Natural killer cell (primary cell): ENCODE results near the gene GNAT2. TPM values are rescaled to one million over a fixed set of nuclear protein-coding genes. Genes with fewer than 3 reads are reported as not detected.
"Not testable (repeated sequence)": the region's sequence is repeated elsewhere in the genome, so short reads cannot be mapped to it uniquely, and the experiment has no call there.

Source experiments
- ATAC-seq, 3 donors: fragments of 150-1000 bp in 2 of 3; fragments of 200-7000 bp in 1 of 3; cut with Tn5 transposase; 1 replicate in 1 of 3; 2 replicates in 2 of 3; pipeline ENCODE4 v1.10.0; 2021; ENCODE audit warnings: mild to moderate bottlenecking in 2 of 3, moderate library complexity in 2 of 3
- DNase-seq, 2 donors: peaks; one replicate each; pipeline versions ENCODE4 v3.0.0 to v3.0.0-alpha.2; 2013 to 2021; ENCODE audit warnings: mixed read lengths in 1 of 2
- H3K27ac ChIP-seq: one replicate; pipeline ENCODE4 v1.5.1; 2013; ENCODE audit warnings: mild to moderate bottlenecking, low read length
- H3K27me3 ChIP-seq: one replicate; pipeline ENCODE4 v1.6.1; 2013; ENCODE audit warnings: low read length; ENCODE audit not compliant: control insufficient read depth, insufficient read depth
- H3K36me3 ChIP-seq: one replicate; pipeline ENCODE4 v1.6.1; 2013; ENCODE audit warnings: low read length; ENCODE audit not compliant: control insufficient read depth, insufficient read depth
- H3K4me1 ChIP-seq: one replicate; pipeline ENCODE4 v1.6.1; 2013; ENCODE audit warnings: low read length; ENCODE audit not compliant: control insufficient read depth, insufficient read depth
- H3K4me3 ChIP-seq: one replicate; pipeline ENCODE4 v1.5.1; 2013; ENCODE audit warnings: low read length
- H3K9me3 ChIP-seq: one replicate; pipeline ENCODE4 v1.6.1; 2013; ENCODE audit warnings: low read length; ENCODE audit not compliant: control insufficient read depth, insufficient read depth
- H3K27ac Mint-ChIP-seq, 2 donors: one replicate each; pipeline ENCODE4 v1.8.0; 2022; ENCODE audit warnings: mild to moderate bottlenecking in 2 of 2, mixed read lengths in 2 of 2, moderate library complexity in 1 of 2
- H3K27me3 Mint-ChIP-seq, 2 donors: one replicate each; pipeline ENCODE4 v1.8.0; 2022; ENCODE audit warnings: low read depth in 2 of 2, mixed read lengths in 2 of 2
- H3K36me3 Mint-ChIP-seq: one replicate; pipeline ENCODE4 v1.8.0; 2022; ENCODE audit warnings: mixed read lengths
- H3K4me1 Mint-ChIP-seq, 2 donors: one replicate each; pipeline ENCODE4 v1.8.0; 2022; ENCODE audit warnings: mixed read lengths in 2 of 2
- H3K4me3 Mint-ChIP-seq: one replicate; pipeline ENCODE4 v1.8.0; 2022; ENCODE audit warnings: mild to moderate bottlenecking, moderate library complexity, mixed read lengths
- H3K9me3 Mint-ChIP-seq, 2 donors: one replicate each; pipeline ENCODE4 v1.8.0; 2022; ENCODE audit warnings: mixed read lengths in 2 of 2
- WGBS: methylation state at CpG from one replicate; pipeline ENCODE4 v1.1.7; 2013; ENCODE audit warnings: missing lambda C conversion rate; ENCODE audit not compliant: insufficient coverage; 5-methylcytosine and 5-hydroxymethylcytosine counted together
- intact Hi-C: fragments of 100-400 bp; cut with micrococcal nuclease; formaldehyde crosslinking; loops from one replicate; pipeline ENCODE4 v1.14.2; 2022
- total RNA-seq, 4 donors: library from RNA; stranded (reverse); fragments of 120-200 nt in 1 of 4; gene quantifications; one replicate each; pipeline versions ENCODE4 v1.2.3 to v1.2.4, GENCODE V29; 2013 to 2022
- TF ChIP-seq, protein P1 (sequence below): fragments of 200-600 bp; IDR thresholded peaks from one replicate; pipeline ENCODE4 v1.8.0; 2022; ENCODE audit warnings: antibody characterized with exemption

GNAT2 gene
- total RNA-seq, 3 donors from 2014 or later (not counting 1 experiment from before 2014, with no cell fraction given): not detected

DNA sequence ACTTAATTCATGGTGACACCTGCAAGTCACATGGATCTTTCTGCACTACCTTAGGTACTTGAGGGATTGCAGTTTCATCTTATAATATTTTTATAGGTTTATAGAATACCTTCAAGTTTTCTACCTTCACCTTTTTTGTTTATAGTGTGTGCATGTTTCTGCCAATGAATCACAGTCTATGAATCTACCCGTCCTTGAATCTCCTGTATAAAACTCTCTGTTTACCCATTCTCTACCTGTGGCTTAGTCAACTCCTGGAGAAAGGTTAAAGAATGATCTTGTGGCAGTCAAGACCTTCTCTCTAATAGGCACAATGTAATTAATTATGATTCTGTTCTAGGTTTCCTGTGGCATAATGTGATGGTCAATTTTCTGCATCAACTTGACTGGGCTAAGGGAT, 45.3 kb upstream of the GNAT2 start:
- WGBS: no CpG with 5 or more reads among the region's 1 CpG
- Histone ChIP-seq H3K4me3 (no peak overlapping the region), H3K36me3 (peaks cover 9% of the 10 kb centered on the region), H3K27me3 (no peaks in the 10 kb centered on the region), H3K27ac (no peak overlapping the region), H3K4me1 (peaks cover 17% of the 10 kb centered on the region), H3K9me3 (no peaks in the 10 kb centered on the region)
- ATAC-seq (no peak), DNase-seq (peak in 1 of 2 donors; percentile 0)
- Mint-ChIP-seq H3K36me3 (no peaks in the 10 kb centered on the region), H3K4me3 (no peak overlapping the region), H3K9me3 (no peaks in the 10 kb centered on the region), H3K27ac (no peak overlapping the region), H3K4me1 (peaks cover 6 to 13% of the 10 kb centered on the region in 2 donors), H3K27me3 (no peaks in the 10 kb centered on the region)
- intact Hi-C loops: no loop called here
- TF ChIP-seq, protein P1, sequence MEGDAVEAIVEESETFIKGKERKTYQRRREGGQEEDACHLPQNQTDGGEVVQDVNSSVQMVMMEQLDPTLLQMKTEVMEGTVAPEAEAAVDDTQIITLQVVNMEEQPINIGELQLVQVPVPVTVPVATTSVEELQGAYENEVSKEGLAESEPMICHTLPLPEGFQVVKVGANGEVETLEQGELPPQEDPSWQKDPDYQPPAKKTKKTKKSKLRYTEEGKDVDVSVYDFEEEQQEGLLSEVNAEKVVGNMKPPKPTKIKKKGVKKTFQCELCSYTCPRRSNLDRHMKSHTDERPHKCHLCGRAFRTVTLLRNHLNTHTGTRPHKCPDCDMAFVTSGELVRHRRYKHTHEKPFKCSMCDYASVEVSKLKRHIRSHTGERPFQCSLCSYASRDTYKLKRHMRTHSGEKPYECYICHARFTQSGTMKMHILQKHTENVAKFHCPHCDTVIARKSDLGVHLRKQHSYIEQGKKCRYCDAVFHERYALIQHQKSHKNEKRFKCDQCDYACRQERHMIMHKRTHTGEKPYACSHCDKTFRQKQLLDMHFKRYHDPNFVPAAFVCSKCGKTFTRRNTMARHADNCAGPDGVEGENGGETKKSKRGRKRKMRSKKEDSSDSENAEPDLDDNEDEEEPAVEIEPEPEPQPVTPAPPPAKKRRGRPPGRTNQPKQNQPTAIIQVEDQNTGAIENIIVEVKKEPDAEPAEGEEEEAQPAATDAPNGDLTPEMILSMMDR: no peak

DNA sequence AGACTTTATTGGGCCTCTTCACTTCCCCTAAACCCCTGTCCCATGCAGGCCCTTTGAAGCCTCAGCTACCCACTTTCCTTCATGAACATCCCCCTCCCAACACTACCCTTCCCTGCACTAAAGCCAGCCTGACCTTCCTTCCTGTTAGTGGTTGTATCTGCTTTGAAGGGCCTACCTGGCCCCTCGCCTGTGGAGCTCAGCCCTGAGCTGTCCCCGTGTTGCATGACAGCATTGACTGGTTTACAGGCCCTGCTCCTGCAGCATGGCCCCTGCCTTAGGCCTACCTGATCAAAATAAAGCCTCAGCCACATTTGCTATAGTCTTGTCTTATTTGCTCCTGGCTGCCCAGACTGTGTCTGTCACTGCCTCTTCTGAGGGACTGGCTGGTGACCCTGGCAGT, 42.0 kb upstream of the GNAT2 start:
- DNase-seq: peak in 1 of 2 donors; percentile 0
- Mint-ChIP-seq H3K36me3 (no peaks in the 10 kb centered on the region), H3K9me3 (no peaks in the 10 kb centered on the region), H3K27ac (no peak overlapping the region), H3K27me3 (no peaks in the 10 kb centered on the region), H3K4me1 (peaks cover 0 to 9% of the 10 kb centered on the region in 2 donors), H3K4me3 (no peak overlapping the region)
- TF ChIP-seq, protein P1: no peak
- peaks cover 11% of the 10 kb centered on the region for H3K4me1 ChIP-seq
- H3K27me3 ChIP-seq: no peaks in the 10 kb centered on the region
- intact Hi-C loops: no loop called here
- H3K36me3 ChIP-seq: peaks cover 13% of the 10 kb centered on the region
- H3K27ac ChIP-seq: no peak overlapping the region
- ATAC-seq: no peak
- WGBS: 42% methylated on average over 2 of the region's 2 CpGs
- H3K9me3 ChIP-seq: no peaks in the 10 kb centered on the region
- no peak overlapping the region for H3K4me3 ChIP-seq

- H3K9me3 ChIP-seq, H3K27me3 Mint-ChIP-seq, H3K4me3 Mint-ChIP-seq, ATAC-seq, H3K27me3 ChIP-seq, H3K36me3 Mint-ChIP-seq, H3K27ac Mint-ChIP-seq, H3K4me3 ChIP-seq, H3K27ac ChIP-seq, DNase-seq, H3K9me3 Mint-ChIP-seq, intact Hi-C loops: not testable (repeated sequence)
- Histone ChIP-seq H3K36me3 (peaks cover 13% of the 10 kb centered on the region), H3K4me1 (peaks cover 16% of the 10 kb centered on the region)
- peaks cover 7 to 16% of the 10 kb centered on the region in 2 donors for H3K4me1 Mint-ChIP-seq
- WGBS: 82% methylated on average over 2 of the region's 4 CpGs
Observed at GRCh38 chr1:109660691-109661026, 41.2 kb upstream of the GNAT2 start.

DNA sequence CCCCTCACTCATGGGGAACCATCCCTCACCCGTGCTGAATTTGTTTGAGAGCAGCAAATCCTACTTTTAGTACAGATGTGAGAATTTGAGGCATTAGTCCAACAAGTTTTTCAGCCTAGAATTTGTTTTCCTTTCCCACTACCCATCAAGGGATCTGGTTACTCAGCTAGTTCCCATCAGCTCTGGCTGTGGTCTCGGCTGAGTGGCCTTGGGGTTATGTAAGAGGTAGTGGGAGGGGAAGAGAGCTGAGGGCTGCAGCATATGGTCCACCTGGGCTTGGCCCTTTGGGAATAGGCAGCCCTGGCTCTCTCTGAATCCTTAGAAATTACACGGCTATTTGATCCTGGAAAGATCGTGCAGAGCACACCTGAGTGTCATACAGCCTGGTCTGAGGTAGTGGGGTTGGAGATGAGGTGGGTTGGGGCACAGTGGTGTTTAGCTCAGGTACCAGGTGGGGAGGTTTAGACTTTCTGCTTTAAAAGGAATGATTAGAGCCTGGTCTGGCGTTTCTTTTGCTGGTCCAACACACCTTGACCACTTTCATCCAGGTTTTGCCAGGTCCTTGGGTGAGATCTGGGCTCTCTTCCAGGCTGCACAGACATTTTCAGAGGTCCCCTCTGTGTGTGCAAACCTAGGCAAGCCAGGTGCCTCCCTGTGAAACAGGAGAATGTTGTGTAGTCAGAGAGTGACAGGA, 40.7 kb upstream of the GNAT2 start:
- no peak overlapping the region for H3K27ac Mint-ChIP-seq
- H3K36me3 Mint-ChIP-seq: no peaks in the 10 kb centered on the region

More for the DNA sequence above, 40.7 kb upstream of the GNAT2 start:
- Histone ChIP-seq H3K27me3 (no peaks in the 10 kb centered on the region), H3K36me3 (peaks cover 13% of the 10 kb centered on the region), H3K4me3 (no peak overlapping the region), H3K4me1 (peaks cover 21% of the 10 kb centered on the region), H3K9me3 (no peaks in the 10 kb centered on the region), H3K27ac (no peak overlapping the region)
- no peaks in the 10 kb centered on the region for H3K9me3 Mint-ChIP-seq
- intact Hi-C loops: no loop called here
- DNase-seq (no peak), ATAC-seq (no peak)
- peaks cover 12 to 21% of the 10 kb centered on the region in 2 donors for H3K4me1 Mint-ChIP-seq
- TF ChIP-seq, protein P1: no peak
- H3K4me3 Mint-ChIP-seq: no peak overlapping the region
- WGBS: 81% methylated on average over 5 of the region's 5 CpGs
- no peaks in the 10 kb centered on the region for H3K27me3 Mint-ChIP-seq
